Measurements from ENCODE around the gene THEM5. TPM values are rescaled to one million over a fixed set of nuclear protein-coding genes. Genes with fewer than 3 reads are reported as not detected.
A peak's percentile ranks its signal among the peaks of the same experiment; 100 is the strongest.
"Not testable (repeated sequence)": the region's sequence is repeated elsewhere in the genome, so short reads cannot be mapped to it uniquely, and the experiment has no call there.

Gene THEM5
- total RNA-seq (2014; rRNA removed; shearing (Covaris generic); ENCODE audit: low replicate concordance), result not detected in 2 replicates

- in situ Hi-C loops (cut with HindIII; ENCODE audit: low pct_unique_long_range_greater_than_20kb, low sequenced_read_pairs), result no loop called here
- no peak for DNase-seq (ENCODE audit: low read depth)
These were observed at the start of gene THEM5 for GRCh38 chr1:151853411-151853943. THEM5 (minus strand) TSS chr1:151853712; CDS start chr1:151853565, 147 bp downstream.

GRCh38 chr1:151902858-151903257 lies 49.3 kb upstream of the THEM5 start:
- in situ Hi-C loops (cut with HindIII; ENCODE audit: low pct_unique_long_range_greater_than_20kb, low sequenced_read_pairs), result no loop called here
- no peak for DNase-seq (ENCODE audit: low read depth)

- DNase-seq (ENCODE audit: low read depth); in situ Hi-C loops (cut with HindIII; ENCODE audit: low pct_unique_long_range_greater_than_20kb, low sequenced_read_pairs): not testable (repeated sequence)
These were observed 47.3 kb upstream of the THEM5 start for GRCh38 chr1:151900804-151901203.

GRCh38 chr1:151898519-151898991 lies 45.0 kb upstream of the THEM5 start:
- in situ Hi-C loops (cut with HindIII; ENCODE audit: low pct_unique_long_range_greater_than_20kb, low sequenced_read_pairs), result no loop called here
- no peak for DNase-seq (ENCODE audit: low read depth)

GRCh38 chr1:151897991-151898431 lies 44.5 kb upstream of the THEM5 start:
- in situ Hi-C loops (cut with HindIII; ENCODE audit: low pct_unique_long_range_greater_than_20kb, low sequenced_read_pairs), result no loop called here
- DNase-seq (ENCODE audit: low read depth), result peak; percentile 3

- no peak for DNase-seq (ENCODE audit: low read depth)
These were observed 39.8 kb upstream of the THEM5 start for GRCh38 chr1:151893176-151893924.

GRCh38 chr1:151892190-151892589 lies 38.7 kb upstream of the THEM5 start:
- no peak for DNase-seq (ENCODE audit: low read depth)
- in situ Hi-C loops (cut with HindIII; ENCODE audit: low pct_unique_long_range_greater_than_20kb, low sequenced_read_pairs), result no loop called here

More at GRCh38 chr1:151893176-151893924, 39.8 kb upstream of the THEM5 start:
- in situ Hi-C loops (cut with HindIII; ENCODE audit: low pct_unique_long_range_greater_than_20kb, low sequenced_read_pairs), result no loop called here

- DNase-seq (ENCODE audit: low read depth), result no peak
- in situ Hi-C loops (cut with HindIII; ENCODE audit: low pct_unique_long_range_greater_than_20kb, low sequenced_read_pairs), result no loop called here
These were observed 38.0 kb upstream of the THEM5 start for GRCh38 chr1:151891512-151891911.

GRCh38 chr1:151888972-151889570 lies 35.6 kb upstream of the THEM5 start:
- DNase-seq (ENCODE audit: low read depth), result no peak
- in situ Hi-C loops (cut with HindIII; ENCODE audit: low pct_unique_long_range_greater_than_20kb, low sequenced_read_pairs), result no loop called here

GRCh38 chr1:151887028-151887427 lies 33.5 kb upstream of the THEM5 start:
- in situ Hi-C loops (cut with HindIII; ENCODE audit: low pct_unique_long_range_greater_than_20kb, low sequenced_read_pairs), result no loop called here
- no peak for DNase-seq (ENCODE audit: low read depth)

GRCh38 chr1:151885479-151885878 lies 32.0 kb upstream of the THEM5 start:
- no peak for DNase-seq (ENCODE audit: low read depth)
- in situ Hi-C loops (cut with HindIII; ENCODE audit: low pct_unique_long_range_greater_than_20kb, low sequenced_read_pairs), result no loop called here

- in situ Hi-C loops (cut with HindIII; ENCODE audit: low pct_unique_long_range_greater_than_20kb, low sequenced_read_pairs); DNase-seq (ENCODE audit: low read depth): not testable (repeated sequence)
These were observed 31.4 kb upstream of the THEM5 start for GRCh38 chr1:151884879-151885278.

GRCh38 chr1:151884445-151884844 lies 30.9 kb upstream of the THEM5 start:
- DNase-seq (ENCODE audit: low read depth); in situ Hi-C loops (cut with HindIII; ENCODE audit: low pct_unique_long_range_greater_than_20kb, low sequenced_read_pairs): not testable (repeated sequence)

GRCh38 chr1:151883898-151884297 lies 30.4 kb upstream of the THEM5 start:
- DNase-seq (ENCODE audit: low read depth); in situ Hi-C loops (cut with HindIII; ENCODE audit: low pct_unique_long_range_greater_than_20kb, low sequenced_read_pairs): not testable (repeated sequence)

GRCh38 chr1:151882918-151883317 lies 29.4 kb upstream of the THEM5 start:
- in situ Hi-C loops (cut with HindIII; ENCODE audit: low pct_unique_long_range_greater_than_20kb, low sequenced_read_pairs); DNase-seq (ENCODE audit: low read depth): not testable (repeated sequence)

- in situ Hi-C loops (cut with HindIII; ENCODE audit: low pct_unique_long_range_greater_than_20kb, low sequenced_read_pairs), result no loop called here
These were observed 29.0 kb upstream of the THEM5 start for GRCh38 chr1:151882466-151882865.

GRCh38 chr1:151881479-151881878 lies 28.0 kb upstream of the THEM5 start:
- no peak for DNase-seq (ENCODE audit: low read depth)
- in situ Hi-C loops (cut with HindIII; ENCODE audit: low pct_unique_long_range_greater_than_20kb, low sequenced_read_pairs), result no loop called here

More at GRCh38 chr1:151882466-151882865, 29.0 kb upstream of the THEM5 start:
- no peak for DNase-seq (ENCODE audit: low read depth)

- no peak for DNase-seq (ENCODE audit: low read depth)
- in situ Hi-C loops (cut with HindIII; ENCODE audit: low pct_unique_long_range_greater_than_20kb, low sequenced_read_pairs), result no loop called here
These were observed 22.0 kb upstream of the THEM5 start for GRCh38 chr1:151875419-151876097.

- in situ Hi-C loops (cut with HindIII; ENCODE audit: low pct_unique_long_range_greater_than_20kb, low sequenced_read_pairs), result not testable (repeated sequence)
These were observed 19.3 kb upstream of the THEM5 start for GRCh38 chr1:151872776-151873175.

More at GRCh38 chr1:151872776-151873175, 19.3 kb upstream of the THEM5 start:
- not testable (repeated sequence) for DNase-seq (ENCODE audit: low read depth)
